Gastroesophageal sphincter (tissue), 4 donors: ENCODE measurements around the gene GSC. TPM values are rescaled to one million over a fixed set of nuclear protein-coding genes. Genes with fewer than 3 reads are reported as not detected.

Experiments used
- ATAC-seq: fragments of 150-250 bp; one replicate; pipeline ENCODE4 v1.9.1; 2016; ENCODE audit warnings: mild to moderate bottlenecking, moderate library complexity
- H3K27ac ChIP-seq, 4 donors: fragments of 200-600 bp; sonication (generic) in 3 of 4; 1 replicate in 3 of 4; 2 replicates in 1 of 4; pipeline ENCODE4 v1.5.1; 2016 to 2019
- H3K27me3 ChIP-seq: fragments of 200-600 bp; sonication (generic); one replicate; pipeline ENCODE4 v1.5.1; 2019
- H3K36me3 ChIP-seq, 2 donors: fragments of 200-600 bp; sonication (generic); one replicate each; pipeline ENCODE4 v1.5.1; 2019; ENCODE audit warnings: control low read depth in 1 of 2
- H3K4me1 ChIP-seq, 3 donors: fragments of 200-600 bp; sonication (generic); 1 replicate in 2 of 3; 2 replicates in 1 of 3; pipeline ENCODE4 v1.5.1; 2016 to 2019; ENCODE audit warnings: control low read depth in 2 of 3
- H3K4me3 ChIP-seq, 2 donors: fragments of 200-600 bp; sonication (generic); one replicate each; pipeline ENCODE4 v1.5.1; 2019; ENCODE audit warnings: mild to moderate bottlenecking in 1 of 2, moderate library complexity in 1 of 2
- H3K9me3 ChIP-seq, 3 donors: fragments of 200-600 bp; sonication (generic); one replicate each; pipeline ENCODE4 v1.5.1; 2017 to 2019; ENCODE audit warnings: control low read depth in 2 of 3
- CTCF ChIP-seq, 4 experiments: fragments of 200-600 bp in 2 of 4; fragments of 450-650 bp in 2 of 4; sonication (generic) in 1 of 4; IDR thresholded peaks; one replicate each; pipeline ENCODE4 v1.5.1; 2017 to 2019; ENCODE audit warnings: antibody characterized with exemption in 4 of 4, mild to moderate bottlenecking in 2 of 4, moderate library complexity in 2 of 4
- EP300 ChIP-seq: sonication (generic); formaldehyde crosslinking; IDR thresholded peaks from one replicate; pipeline ENCODE4 v1.6.1; 2017; ENCODE audit warnings: antibody characterized with exemption, mild to moderate bottlenecking
- POLR2A ChIP-seq, 2 donors: fragments of 450-650 bp; IDR thresholded peaks; one replicate each; pipeline ENCODE4 v1.6.1; 2017; ENCODE audit warnings: antibody characterized with exemption in 2 of 2, mild to moderate bottlenecking in 2 of 2, moderate library complexity in 1 of 2
- POLR2AphosphoS5 ChIP-seq: sonication (generic); formaldehyde crosslinking; IDR thresholded peaks from one replicate; pipeline ENCODE4 v1.6.1; 2017; ENCODE audit warnings: antibody characterized with exemption
- WGBS, 2 donors: methylation state at CpG; one replicate each; pipeline ENCODE4 v1.1.5; 2018; ENCODE audit warnings: low coverage in 1 of 2; 5-methylcytosine and 5-hydroxymethylcytosine counted together
- total RNA-seq, 4 donors: library from RNA; depleted of rRNA; stranded (reverse); fragments of >200 nt; gene quantifications; one replicate each; pipeline ENCODE4 v1.1.0, GENCODE V29; 2016

The GSC gene
- total RNA-seq, 4 donors from 2014 or later = 3.5 TPM; not detected in 3

GRCh38 chr14:94772548-94772947 lies 2.6 kb upstream of the GSC start:
- Histone ChIP-seq H3K9me3 (no peaks in the 10 kb centered on the region), H3K4me1 (peaks cover 0 to 49% (median 16%) of the 10 kb centered on the region in 3 donors), H3K4me3 (no peak overlapping the region), H3K27ac (no peak overlapping the region), H3K36me3 (no peaks in the 10 kb centered on the region), H3K27me3 (peaks cover 100% of the 10 kb centered on the region)
- 18 to 25% methylated on average over 3 to 5 of the region's 8 CpGs for WGBS, 2 donors
- no peak for ATAC-seq
- TF ChIP-seq CTCF (IDR thresholded peaks at IDR 0.05) (no peak), POLR2A (IDR thresholded peaks at IDR 0.05) (no peak), EP300 (no peak), POLR2AphosphoS5 (no peak)

- Histone ChIP-seq H3K4me3 (no peak overlapping the region), H3K4me1 (peaks cover 0 to 53% (median 16%) of the 10 kb centered on the region in 3 donors), H3K27ac (no peak overlapping the region), H3K36me3 (no peaks in the 10 kb centered on the region), H3K27me3 (peaks cover 100% of the 10 kb centered on the region), H3K9me3 (no peaks in the 10 kb centered on the region)
- TF ChIP-seq CTCF (IDR thresholded peaks at IDR 0.05) = no peak
- 9 to 16% methylated on average over 5 to 10 of the region's 14 CpGs for WGBS, 2 donors
- no peak for ATAC-seq
These were observed 2.1 kb upstream of the GSC start for GRCh38 chr14:94771906-94772490.

GRCh38 chr14:94771158-94771905 lies 1.4 kb upstream of the GSC start:
- ATAC-seq = no peak
- Histone ChIP-seq H3K36me3 (no peaks in the 10 kb centered on the region), H3K4me3 (no peak overlapping the region), H3K9me3 (no peaks in the 10 kb centered on the region), H3K27ac (no peak overlapping the region), H3K27me3 (peaks cover 100% of the 10 kb centered on the region), H3K4me1 (peaks cover 0 to 53% (median 16%) of the 10 kb centered on the region in 3 donors)
- 24 to 31% methylated on average over 8 to 19 of the region's 54 CpGs for WGBS, 2 donors
- TF ChIP-seq POLR2A (IDR thresholded peaks at IDR 0.05) (no peak), POLR2AphosphoS5 (no peak), EP300 (no peak), CTCF (IDR thresholded peaks at IDR 0.05) (no peak)

- ATAC-seq = no peak
- Histone ChIP-seq H3K9me3 (no peaks in the 10 kb centered on the region), H3K27ac (no peak overlapping the region), H3K4me3 (no peak overlapping the region), H3K4me1 (peaks cover 0 to 53% (median 16%) of the 10 kb centered on the region in 3 donors), H3K27me3 (peaks cover 100% of the 10 kb centered on the region), H3K36me3 (no peaks in the 10 kb centered on the region)
- TF ChIP-seq EP300 (no peak), POLR2A (IDR thresholded peaks at IDR 0.05) (no peak), POLR2AphosphoS5 (no peak), CTCF (IDR thresholded peaks at IDR 0.05) (no peak)
- 27 to 38% methylated on average over 8 to 9 of the region's 9 CpGs for WGBS, 2 donors
These were observed 873 bp upstream of the GSC start for GRCh38 chr14:94770815-94771157.

- Histone ChIP-seq H3K9me3 (no peaks in the 10 kb centered on the region), H3K4me3 (peak overlapping the region; percentile 32 to 59), H3K4me1 (peaks cover 0 to 53% (median 16%) of the 10 kb centered on the region in 3 donors), H3K27ac (no peak overlapping the region), H3K36me3 (no peaks in the 10 kb centered on the region), H3K27me3 (peaks cover 100% of the 10 kb centered on the region)
- TF ChIP-seq POLR2A (IDR thresholded peaks at IDR 0.05) (no peak), CTCF (IDR thresholded peaks at IDR 0.05) (no peak), EP300 (no peak), POLR2AphosphoS5 (no peak)
- ATAC-seq = no peak
- 7 to 25% methylated on average over 5 to 17 of the region's 18 CpGs for WGBS, 2 donors
These were observed 387 bp upstream of the GSC start for GRCh38 chr14:94770251-94770749.
